OCI-LY1 (cell line): Measurements from ENCODE around the gene AHI1.

ENCODE experiments used
- H2AFZ ChIP-seq: fragments of 200-600 bp; sonication (generic), shearing (Covaris generic); 2 replicates; pipeline ENCODE4 v1.6.0; 2014; ENCODE audit warnings: antibody characterized with exemption, mild to moderate bottlenecking, low read length
- H3F3A ChIP-seq: fragments of 200-600 bp; sonication (generic), shearing (Covaris generic); 2 replicates; pipeline ENCODE4 v1.6.0; 2014; ENCODE audit warnings: mild to moderate bottlenecking, antibody characterized with exemption, low read length, moderate library complexity; ENCODE audit not compliant: insufficient read depth
- H3K27ac ChIP-seq: fragments of 200-600 bp; sonication (generic); 2 replicates; pipeline ENCODE4 v1.5.1; 2014; ENCODE audit warnings: low read length, mixed run types, mild to moderate bottlenecking, low read depth; ENCODE audit not compliant: poor library complexity, severe bottlenecking
- H3K27me3 ChIP-seq: fragments of 200-600 bp; sonication (generic); 2 replicates; pipeline ENCODE4 v1.6.0; 2014; ENCODE audit warnings: antibody characterized with exemption, mild to moderate bottlenecking, low read length, moderate library complexity; ENCODE audit not compliant: insufficient read depth
- H3K36me3 ChIP-seq: fragments of 200-600 bp; sonication (generic); 2 replicates; pipeline ENCODE4 v1.6.1; 2014; ENCODE audit warnings: mild to moderate bottlenecking, antibody characterized with exemption, low read length, moderate library complexity, mixed read lengths; ENCODE audit not compliant: insufficient read depth
- H3K4me1 ChIP-seq: fragments of 200-600 bp; sonication (generic); 2 replicates; pipeline ENCODE4 v1.5.1; 2014; ENCODE audit warnings: mild to moderate bottlenecking, low read length, moderate library complexity; ENCODE audit not compliant: insufficient read depth, severe bottlenecking
- H3K4me2 ChIP-seq: fragments of 200-600 bp; sonication (generic), shearing (Covaris generic); 2 replicates; pipeline ENCODE4 v1.6.1; 2014; ENCODE audit warnings: low read length
- H3K4me3 ChIP-seq: fragments of 200-600 bp; sonication (generic); 2 replicates; pipeline ENCODE4 v1.5.1; 2014; ENCODE audit warnings: low read length, low read depth, mild to moderate bottlenecking, mixed read lengths; ENCODE audit not compliant: poor library complexity, severe bottlenecking
- H3K79me2 ChIP-seq: fragments of 200-600 bp; shearing (Covaris generic); 2 replicates; pipeline ENCODE4 v1.6.1; 2016; ENCODE audit warnings: mixed run types, low read length, mixed read lengths; ENCODE audit not compliant: insufficient read depth
- H3K9ac ChIP-seq: fragments of 200-600 bp; sonication (generic), shearing (Covaris generic); 2 replicates; pipeline ENCODE4 v1.6.1; 2014; ENCODE audit warnings: mild to moderate bottlenecking, low read length, mixed read lengths
- H3K9me2 ChIP-seq: fragments of 200-600 bp; sonication (generic), shearing (Covaris generic); 2 replicates; pipeline ENCODE4 v1.6.1; 2014; ENCODE audit warnings: low read depth, mild to moderate bottlenecking, low read length, mixed read lengths
- H3K9me3 ChIP-seq: fragments of 200-600 bp; shearing (Covaris generic); 2 replicates; pipeline ENCODE4 v1.6.1; 2014; ENCODE audit warnings: low read length, mixed read lengths
- H4K20me1 ChIP-seq: fragments of 200-600 bp; sonication (generic), shearing (Covaris generic); 2 replicates; pipeline ENCODE4 v1.6.0; 2016; ENCODE audit warnings: mild to moderate bottlenecking, low read length; ENCODE audit not compliant: insufficient read depth
- EZH2 ChIP-seq: fragments of 200-600 bp; sonication (generic), shearing (Covaris generic); IDR thresholded peaks from 2 replicates; pipeline ENCODE4 v1.8.0; 2017; ENCODE audit warnings: borderline replicate concordance, mixed run types, mild to moderate bottlenecking, antibody characterized with exemption, low read length, moderate library complexity, mixed read lengths
- TF ChIP-seq, protein P1 (sequence below): fragments of 200-600 bp; sonication (generic), shearing (Covaris generic); IDR thresholded peaks from 2 replicates; pipeline ENCODE4 v1.5.1; 2017; ENCODE audit warnings: mild to moderate bottlenecking, antibody characterized with exemption, low read length, moderate library complexity, mixed read lengths

AHI1 gene

DNA sequence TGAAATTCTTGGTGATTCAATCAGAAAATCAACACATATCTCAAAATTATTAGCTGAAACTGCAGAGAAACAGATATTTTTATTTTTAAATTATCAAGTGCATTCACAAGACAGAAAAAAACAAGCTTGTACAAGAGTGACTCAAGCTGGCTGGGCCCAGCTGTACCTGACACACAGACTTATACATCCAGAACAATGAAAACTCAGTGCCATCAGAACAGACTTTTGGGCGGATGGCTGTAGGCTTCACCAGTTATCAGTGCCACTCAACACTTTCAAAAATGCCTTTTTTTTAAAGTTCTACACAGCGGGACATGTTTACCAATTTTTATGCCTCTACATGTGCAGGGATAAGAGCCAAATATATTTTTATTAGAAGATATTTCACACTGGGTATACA is 213.6 kb downstream of the AHI1 start:
- Histone ChIP-seq H3K4me3 (no peak overlapping the region), H3K4me2 (no peak overlapping the region), H2AFZ (no peak overlapping the region), H3K9ac (no peak overlapping the region), H3K9me2 (no peaks in the 10 kb centered on the region), H3K9me3 (no peaks in the 10 kb centered on the region), H3K4me1 (peaks cover 55% of the 10 kb centered on the region), H3K27me3 (no peaks in the 10 kb centered on the region), H4K20me1 (no peaks in the 10 kb centered on the region), H3F3A (no peaks in the 10 kb centered on the region), H3K79me2 (no peaks in the 10 kb centered on the region), H3K36me3 (no peaks in the 10 kb centered on the region), H3K27ac (peak overlapping the region; percentile 52)
- TF ChIP-seq, protein P1, sequence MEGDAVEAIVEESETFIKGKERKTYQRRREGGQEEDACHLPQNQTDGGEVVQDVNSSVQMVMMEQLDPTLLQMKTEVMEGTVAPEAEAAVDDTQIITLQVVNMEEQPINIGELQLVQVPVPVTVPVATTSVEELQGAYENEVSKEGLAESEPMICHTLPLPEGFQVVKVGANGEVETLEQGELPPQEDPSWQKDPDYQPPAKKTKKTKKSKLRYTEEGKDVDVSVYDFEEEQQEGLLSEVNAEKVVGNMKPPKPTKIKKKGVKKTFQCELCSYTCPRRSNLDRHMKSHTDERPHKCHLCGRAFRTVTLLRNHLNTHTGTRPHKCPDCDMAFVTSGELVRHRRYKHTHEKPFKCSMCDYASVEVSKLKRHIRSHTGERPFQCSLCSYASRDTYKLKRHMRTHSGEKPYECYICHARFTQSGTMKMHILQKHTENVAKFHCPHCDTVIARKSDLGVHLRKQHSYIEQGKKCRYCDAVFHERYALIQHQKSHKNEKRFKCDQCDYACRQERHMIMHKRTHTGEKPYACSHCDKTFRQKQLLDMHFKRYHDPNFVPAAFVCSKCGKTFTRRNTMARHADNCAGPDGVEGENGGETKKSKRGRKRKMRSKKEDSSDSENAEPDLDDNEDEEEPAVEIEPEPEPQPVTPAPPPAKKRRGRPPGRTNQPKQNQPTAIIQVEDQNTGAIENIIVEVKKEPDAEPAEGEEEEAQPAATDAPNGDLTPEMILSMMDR: no peak
- no peak for TF ChIP-seq EZH2

DNA sequence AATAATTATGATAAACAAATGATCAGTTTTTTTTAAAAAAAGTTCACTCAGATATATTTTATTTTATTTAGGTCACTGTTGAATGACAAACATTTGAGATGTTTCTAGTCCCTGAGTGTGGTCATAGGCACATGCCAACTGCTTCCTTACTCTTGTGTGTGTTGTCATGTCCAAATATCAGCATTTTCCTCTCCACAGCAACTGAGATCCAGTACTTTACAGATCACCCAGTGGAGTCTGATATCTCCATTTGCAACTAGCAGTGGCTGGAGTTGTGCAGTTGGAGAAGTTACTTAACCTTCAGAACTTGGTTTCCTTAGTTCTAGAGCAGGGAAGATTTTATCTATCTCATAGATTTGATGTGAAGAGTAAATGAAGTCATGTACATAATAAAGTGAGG is 215.1 kb downstream of the AHI1 start:
- H3K27me3 ChIP-seq: no peaks in the 10 kb centered on the region
- H3K79me2 ChIP-seq: no peaks in the 10 kb centered on the region
- H3K27ac ChIP-seq: no peak overlapping the region
- H3K9ac ChIP-seq: no peak overlapping the region
- no peaks in the 10 kb centered on the region for H3K9me3 ChIP-seq
- no peaks in the 10 kb centered on the region for H3K36me3 ChIP-seq
- no peaks in the 10 kb centered on the region for H3F3A ChIP-seq
- H3K4me1 ChIP-seq: peaks cover 54% of the 10 kb centered on the region
- H3K9me2 ChIP-seq: no peaks in the 10 kb centered on the region
- no peaks in the 10 kb centered on the region for H4K20me1 ChIP-seq
- H3K4me3 ChIP-seq: no peak overlapping the region
- TF ChIP-seq, protein P1: no peak
- TF ChIP-seq EZH2: no peak
- H3K4me2 ChIP-seq: no peak overlapping the region
- no peak overlapping the region for H2AFZ ChIP-seq

DNA sequence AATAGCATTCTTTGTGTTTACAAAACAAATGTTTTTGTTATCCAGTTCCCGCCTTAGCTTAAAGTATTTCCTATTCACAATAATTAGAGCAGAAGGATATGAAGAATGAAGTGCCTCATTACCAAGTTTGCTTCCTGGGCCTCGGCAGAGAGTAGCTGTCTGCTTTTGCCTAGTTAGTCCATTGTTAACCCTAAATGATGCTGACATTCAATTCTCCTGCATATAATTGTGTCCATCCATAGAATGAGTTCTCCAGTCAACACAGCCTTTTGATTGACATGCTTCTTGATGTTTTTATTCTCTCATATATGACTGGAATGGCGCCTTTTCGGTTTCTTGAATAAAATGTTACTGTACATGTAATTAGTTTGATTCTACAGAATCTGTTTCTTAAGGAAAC is 215.6 kb downstream of the AHI1 start:
- H3K9me3 ChIP-seq: no peaks in the 10 kb centered on the region
- H3K27ac ChIP-seq: peak overlapping the region; percentile 67
- no peaks in the 10 kb centered on the region for H4K20me1 ChIP-seq
- H3K9me2 ChIP-seq: no peaks in the 10 kb centered on the region
- H3K4me1 ChIP-seq: peaks cover 50% of the 10 kb centered on the region
- H3K79me2 ChIP-seq: no peaks in the 10 kb centered on the region
- H3K9ac ChIP-seq: peak overlapping the region; percentile 32; the same call in 1 of the 2 replicates
- H3F3A ChIP-seq: no peaks in the 10 kb centered on the region
- no peak for TF ChIP-seq EZH2
- TF ChIP-seq, protein P1: no peak
- peak overlapping the region; percentile 53; the same call in 1 of the 2 replicates for H3K4me2 ChIP-seq
- no peaks in the 10 kb centered on the region for H3K36me3 ChIP-seq
- no peak overlapping the region for H2AFZ ChIP-seq
- no peaks in the 10 kb centered on the region for H3K27me3 ChIP-seq
- no peak overlapping the region for H3K4me3 ChIP-seq
